ENCODE results near the gene SLC24A5.

DNA sequence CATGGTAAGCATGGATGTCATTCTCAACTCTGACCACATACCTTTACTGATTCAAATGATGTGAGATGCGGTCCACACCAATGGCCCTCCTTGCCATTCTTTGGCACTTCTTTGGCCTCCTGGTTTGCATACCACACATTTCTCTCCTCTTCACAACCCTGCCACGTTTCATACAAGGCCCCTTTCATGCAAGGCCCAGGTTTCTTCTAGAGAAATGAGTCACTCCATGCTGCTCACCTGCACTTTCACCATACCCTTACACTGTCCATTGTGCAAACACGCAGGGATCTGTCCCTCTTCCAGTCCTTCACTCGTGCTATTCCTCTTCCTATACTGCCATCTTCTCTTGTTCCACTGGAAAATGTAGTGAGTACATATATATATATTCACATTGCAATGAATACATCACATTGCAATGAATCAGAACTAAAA lies 24.4 kb upstream of the SLC24A5 start:
- no peak for TF ChIP-seq POLR2A (IDR thresholded peaks at IDR 0.05; ENCODE audit: low read depth, low read length)
- no peak for TF ChIP-seq TAF1 (IDR thresholded peaks at IDR 0.05; ENCODE audit: borderline replicate concordance, low read depth, low read length)
- TF ChIP-seq, protein P1, sequence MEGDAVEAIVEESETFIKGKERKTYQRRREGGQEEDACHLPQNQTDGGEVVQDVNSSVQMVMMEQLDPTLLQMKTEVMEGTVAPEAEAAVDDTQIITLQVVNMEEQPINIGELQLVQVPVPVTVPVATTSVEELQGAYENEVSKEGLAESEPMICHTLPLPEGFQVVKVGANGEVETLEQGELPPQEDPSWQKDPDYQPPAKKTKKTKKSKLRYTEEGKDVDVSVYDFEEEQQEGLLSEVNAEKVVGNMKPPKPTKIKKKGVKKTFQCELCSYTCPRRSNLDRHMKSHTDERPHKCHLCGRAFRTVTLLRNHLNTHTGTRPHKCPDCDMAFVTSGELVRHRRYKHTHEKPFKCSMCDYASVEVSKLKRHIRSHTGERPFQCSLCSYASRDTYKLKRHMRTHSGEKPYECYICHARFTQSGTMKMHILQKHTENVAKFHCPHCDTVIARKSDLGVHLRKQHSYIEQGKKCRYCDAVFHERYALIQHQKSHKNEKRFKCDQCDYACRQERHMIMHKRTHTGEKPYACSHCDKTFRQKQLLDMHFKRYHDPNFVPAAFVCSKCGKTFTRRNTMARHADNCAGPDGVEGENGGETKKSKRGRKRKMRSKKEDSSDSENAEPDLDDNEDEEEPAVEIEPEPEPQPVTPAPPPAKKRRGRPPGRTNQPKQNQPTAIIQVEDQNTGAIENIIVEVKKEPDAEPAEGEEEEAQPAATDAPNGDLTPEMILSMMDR (IDR thresholded peaks at IDR 0.05 in 2 of 3, conservative IDR thresholded peaks at IDR 0.05 in 1 of 3; ENCODE audit: control insufficient read depth in 2 of 3, extremely low read depth in 1 of 3, insufficient read depth in 1 of 3, low read depth in 3 of 3, low read length in 3 of 3): no peak
- TF ChIP-seq BCL11A (IDR thresholded peaks at IDR 0.05; ENCODE audit: low read depth, low read length): no peak
- TF ChIP-seq RFX5 (IDR thresholded peaks at IDR 0.05; ENCODE audit: low read depth, low read length): no peak
- TF ChIP-seq FOXM1 (IDR thresholded peaks at IDR 0.05; ENCODE audit: low read depth, low read length): no peak
- TF ChIP-seq EP300 (IDR thresholded peaks at IDR 0.05; ENCODE audit: borderline replicate concordance in 1 of 2, control insufficient read depth in 1 of 2, low read depth in 2 of 2, low read length in 2 of 2): no peak
- no peak for TF ChIP-seq NBN (IDR thresholded peaks at IDR 0.05)
- TF ChIP-seq, protein P2, sequence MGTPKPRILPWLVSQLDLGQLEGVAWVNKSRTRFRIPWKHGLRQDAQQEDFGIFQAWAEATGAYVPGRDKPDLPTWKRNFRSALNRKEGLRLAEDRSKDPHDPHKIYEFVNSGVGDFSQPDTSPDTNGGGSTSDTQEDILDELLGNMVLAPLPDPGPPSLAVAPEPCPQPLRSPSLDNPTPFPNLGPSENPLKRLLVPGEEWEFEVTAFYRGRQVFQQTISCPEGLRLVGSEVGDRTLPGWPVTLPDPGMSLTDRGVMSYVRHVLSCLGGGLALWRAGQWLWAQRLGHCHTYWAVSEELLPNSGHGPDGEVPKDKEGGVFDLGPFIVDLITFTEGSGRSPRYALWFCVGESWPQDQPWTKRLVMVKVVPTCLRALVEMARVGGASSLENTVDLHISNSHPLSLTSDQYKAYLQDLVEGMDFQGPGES (IDR thresholded peaks at IDR 0.05): no peak
- no peak for TF ChIP-seq SUZ12 (IDR thresholded peaks at IDR 0.05; ENCODE audit: unreplicated experiment)

All from GM12878 (cell line).